HepG2 (cell line): ENCODE measurements around the gene CDKN1A. TPM values are rescaled to one million over a fixed set of nuclear protein-coding genes. Genes with fewer than 3 reads are reported as not detected.
A peak's percentile ranks its signal among the peaks of the same experiment; 100 is the strongest.

ENCODE experiments used
- AGO2 ChIP-seq: fragments of 200-400 bp; formaldehyde crosslinking; optimal IDR thresholded peaks from 2 replicates; pipeline ENCODE3; 2017; ENCODE audit warnings: mild to moderate bottlenecking, low read depth, low read length, moderate library complexity
- FLYWCH1 ChIP-seq: sonication (generic); formaldehyde crosslinking; IDR thresholded peaks from 2 replicates; pipeline ENCODE4 v1.8.1; 2023; ENCODE audit warnings: mild to moderate bottlenecking, missing genetic modification reagents
- HIC2 ChIP-seq: sonication (generic); formaldehyde crosslinking; IDR thresholded peaks from 2 replicates; pipeline ENCODE4 v1.9.0; 2022; ENCODE audit warnings: low read depth, missing genetic modification reagents
- KDM3A ChIP-seq: IDR thresholded peaks from 2 replicates; pipeline ENCODE4 v1.6.1; 2018; ENCODE audit warnings: low read depth, missing compliant biosample characterization
- KLF6 ChIP-seq: IDR thresholded peaks from 2 replicates; pipeline ENCODE4 v1.8.0; 2016; ENCODE audit warnings: missing biosample characterization, missing genetic modification reagents
- KMT2A ChIP-seq: sonication (generic); formaldehyde crosslinking; IDR thresholded peaks from 2 replicates; pipeline ENCODE4 v1.4.0; 2020; ENCODE audit warnings: missing genetic modification reagents
- LBX2 ChIP-seq: sonication (generic); formaldehyde crosslinking; IDR thresholded peaks from 2 replicates; pipeline ENCODE4 v1.5.0; 2020; ENCODE audit warnings: missing genetic modification reagents, mild to moderate bottlenecking, borderline replicate concordance
- REL ChIP-seq: sonication (generic); formaldehyde crosslinking; conservative IDR thresholded peaks from 2 replicates; pipeline ENCODE4 v1.8.0; 2022; ENCODE audit warnings: mild to moderate bottlenecking, missing genetic modification reagents, moderate library complexity
- SALL1 ChIP-seq: sonication (generic); formaldehyde crosslinking; IDR thresholded peaks from 2 replicates; pipeline ENCODE4 v1.8.0; 2022; ENCODE audit warnings: mild to moderate bottlenecking, missing genetic modification reagents
- SRSF1 ChIP-seq: fragments of 200-400 bp; formaldehyde crosslinking; optimal IDR thresholded peaks from 2 replicates; pipeline ENCODE3; 2017; ENCODE audit warnings: mild to moderate bottlenecking, low read depth, low read length, moderate library complexity
- THAP11 ChIP-seq: IDR thresholded peaks from 2 replicates; pipeline ENCODE4 v1.6.1; 2016; ENCODE audit warnings: missing biosample characterization, missing genetic modification reagents
- ZNF142 ChIP-seq: sonication (generic); formaldehyde crosslinking; IDR thresholded peaks from 2 replicates; pipeline ENCODE4 v1.4.0; 2020; ENCODE audit warnings: missing genetic modification reagents
- ZNF646 ChIP-seq: sonication (generic); formaldehyde crosslinking; IDR thresholded peaks from 2 replicates; pipeline ENCODE4 v1.9.0; 2021; ENCODE audit warnings: mild to moderate bottlenecking, missing genetic modification reagents
- ZNF777 ChIP-seq: sonication (generic); formaldehyde crosslinking; IDR thresholded peaks from 2 replicates; pipeline ENCODE4 v1.4.0; 2020; ENCODE audit warnings: missing genetic modification reagents
- ZNF850 ChIP-seq: sonication (generic); formaldehyde crosslinking; conservative IDR thresholded peaks from 2 replicates; pipeline ENCODE4 v1.9.0; 2021; ENCODE audit warnings: mild to moderate bottlenecking, missing genetic modification reagents
- polyA plus RNA-seq, 8 experiments: library from polyadenylated mRNA; depleted of rRNA in 3 of 8; stranded (reverse) in 7 of 8; unstranded in 1 of 8; fragments of >200 nt; fragmentation: Illumina TruSeq in 4 of 8; extraction: Trizol in 4 of 8; gene quantifications; 2 replicates each; pipeline versions ENCODE4 v1.2.1 to v1.2.3, GENCODE V29; 2011 to 2016; ENCODE audit warnings: low read depth in 4 of 8, missing spikeins in 1 of 8, mixed read lengths in 1 of 8; ENCODE audit not compliant: insufficient read depth in 1 of 8
- total RNA-seq, 5 experiments: library from RNA; depleted of rRNA; stranded (reverse); fragments of >200 nt; fragmentation: Illumina TruSeq; extraction: Trizol; gene quantifications; 2 replicates each; pipeline ENCODE4 v1.2.3, GENCODE V29; 2016; ENCODE audit warnings: low read depth in 1 of 5

Gene CDKN1A
- total and polyA plus RNA-seq, 2 of the 13 experiments (the other 11 are each of a cell fraction or from before 2014, with no cell fraction given): 60.7 to 92.1 TPM

GRCh38 chr6:36686668-36687513 lies 8.4 kb downstream of the CDKN1A start (continued):
- TF ChIP-seq ZNF646: no peak
- no peak for TF ChIP-seq FLYWCH1
- TF ChIP-seq ZNF850: 0 out of 2 replicates have a peak, but pooled peaks have one; percentile 19
- no peak for TF ChIP-seq HIC2 (CRISPR knock-in tag)
- TF ChIP-seq KDM3A (CRISPR knock-in tag): no peak
- TF ChIP-seq KMT2A (CRISPR knock-in tag): no peak
- no peak for TF ChIP-seq REL (CRISPR knock-in tag)
- no peak for TF ChIP-seq SALL1 (CRISPR knock-in tag)
- TF ChIP-seq ZNF777 (CRISPR knock-in tag): no peak
- peak; percentile 55 for TF ChIP-seq AGO2
- TF ChIP-seq KLF6 (CRISPR knock-in tag): no peak
- TF ChIP-seq LBX2 (CRISPR knock-in tag): no peak
- no peak for TF ChIP-seq ZNF142 (CRISPR knock-in tag)
- TF ChIP-seq SRSF1: no peak
- TF ChIP-seq THAP11: no peak
